HepG2 (cell line): ENCODE measurements around the gene LNPK. TPM values are rescaled to one million over a fixed set of nuclear protein-coding genes. Genes with fewer than 3 reads are reported as not detected.
A peak's percentile ranks its signal among the peaks of the same experiment; 100 is the strongest.

Source experiments
- NAIF1 ChIP-seq: sonication (generic); formaldehyde crosslinking; IDR thresholded peaks from 2 replicates; pipeline ENCODE4 v1.5.0; 2020; ENCODE audit warnings: mild to moderate bottlenecking, missing genetic modification reagents, borderline replicate concordance
- POLR2A ChIP-seq, 2 experiments: IDR thresholded peaks; 2 replicates each; pipeline ENCODE4 v1.6.1; 2011; ENCODE audit warnings: low read depth in 2 of 2, low read length in 2 of 2, mild to moderate bottlenecking in 1 of 2, moderate library complexity in 1 of 2; ENCODE audit not compliant: insufficient read depth in 1 of 2
- SNAI1 ChIP-seq: sonication (generic); formaldehyde crosslinking; IDR thresholded peaks from 2 replicates; pipeline ENCODE4 v1.5.0; 2020; ENCODE audit warnings: mild to moderate bottlenecking, missing genetic modification reagents, borderline replicate concordance
- U2AF2 ChIP-seq: fragments of 200-400 bp; formaldehyde crosslinking; IDR thresholded peaks from 2 replicates; pipeline ENCODE4 v1.6.1; 2017; ENCODE audit warnings: low read depth, mild to moderate bottlenecking, low read length
- ZBTB42 ChIP-seq: sonication (generic); formaldehyde crosslinking; IDR thresholded peaks from 2 replicates; pipeline ENCODE4 v1.5.0; 2020; ENCODE audit warnings: mild to moderate bottlenecking, missing genetic modification reagents
- ZNF138 ChIP-seq: sonication (generic); formaldehyde crosslinking; IDR thresholded peaks from 2 replicates; pipeline ENCODE4 v1.5.0; 2020; ENCODE audit warnings: mild to moderate bottlenecking, low read depth, missing genetic modification reagents
- ZNF232 ChIP-seq: sonication (generic); formaldehyde crosslinking; IDR thresholded peaks from 2 replicates; pipeline ENCODE4 v1.4.0; 2020; ENCODE audit warnings: missing genetic modification reagents, borderline replicate concordance
- ZNF780A ChIP-seq: sonication (generic); formaldehyde crosslinking; IDR thresholded peaks from 2 replicates; pipeline ENCODE4 v1.8.0; 2022; ENCODE audit warnings: mild to moderate bottlenecking, missing genetic modification reagents, moderate library complexity
- polyA plus RNA-seq, 8 experiments: library from polyadenylated mRNA; depleted of rRNA in 3 of 8; stranded (reverse) in 7 of 8; unstranded in 1 of 8; fragments of >200 nt; fragmentation: Illumina TruSeq in 4 of 8; extraction: Trizol in 4 of 8; gene quantifications; 2 replicates each; pipeline versions ENCODE4 v1.2.1 to v1.2.3, GENCODE V29; 2011 to 2016; ENCODE audit warnings: low read depth in 4 of 8, missing spikeins in 1 of 8, mixed read lengths in 1 of 8; ENCODE audit not compliant: insufficient read depth in 1 of 8
- total RNA-seq, 5 experiments: library from RNA; depleted of rRNA; stranded (reverse); fragments of >200 nt; fragmentation: Illumina TruSeq; extraction: Trizol; gene quantifications; 2 replicates each; pipeline ENCODE4 v1.2.3, GENCODE V29; 2016; ENCODE audit warnings: low read depth in 1 of 5
- TF ChIP-seq, protein P1 (sequence below): sonication (generic); formaldehyde crosslinking; IDR thresholded peaks from 2 replicates; pipeline ENCODE4 v1.4.0; 2020; ENCODE audit warnings: mild to moderate bottlenecking, missing genetic modification reagents
- TF ChIP-seq, protein P2 (sequence below): sonication (generic); formaldehyde crosslinking; IDR thresholded peaks from 2 replicates; pipeline ENCODE4 v1.4.0; 2020; ENCODE audit warnings: missing genetic modification reagents, borderline replicate concordance
- TF ChIP-seq, protein P3 (sequence below): sonication (generic); formaldehyde crosslinking; IDR thresholded peaks from 2 replicates; pipeline ENCODE4 v1.4.0; 2020; ENCODE audit warnings: missing genetic modification reagents, borderline replicate concordance

LNPK gene
- total and polyA plus RNA-seq, 2 of the 13 experiments (the other 11 are each of a cell fraction or from before 2014, with no cell fraction given): 25.4 to 26.1 TPM

DNA sequence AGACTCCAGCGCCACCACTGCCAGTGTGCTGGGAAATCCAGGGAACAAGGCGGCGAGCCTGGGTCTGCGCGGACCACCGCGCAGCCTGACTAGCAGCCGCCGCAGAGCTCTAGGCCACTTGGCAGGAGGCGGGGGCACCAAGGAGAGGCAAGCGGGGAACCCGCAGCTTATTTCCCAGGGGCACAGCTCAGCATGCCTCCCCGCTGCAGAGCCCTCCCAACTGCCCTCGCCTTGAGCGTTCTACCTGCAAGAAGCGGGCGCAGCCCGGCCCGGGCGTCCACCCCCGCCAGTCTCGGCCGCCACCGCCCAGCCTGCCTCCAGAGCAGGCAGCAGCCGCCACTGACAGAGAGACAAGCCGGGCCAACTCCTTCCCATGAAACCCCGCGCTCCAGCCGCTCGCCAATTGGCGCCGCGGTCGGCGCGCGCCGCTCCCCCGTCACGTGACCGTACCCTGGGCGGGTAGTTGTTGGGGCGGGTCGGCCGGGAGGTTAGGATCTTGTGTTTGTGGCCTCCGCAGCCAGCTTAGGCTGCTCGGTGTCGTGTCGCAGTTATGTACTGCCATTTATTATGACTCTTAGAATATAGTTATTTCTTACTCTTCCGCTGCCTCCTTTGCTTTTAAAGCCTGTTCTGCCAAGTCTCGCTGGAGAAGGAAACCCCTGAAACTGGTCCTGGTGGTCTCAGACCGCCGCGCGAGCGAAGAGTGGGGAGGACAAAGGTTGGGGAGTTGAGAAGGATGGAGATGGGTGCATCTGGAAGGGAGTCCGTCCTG, at the start of gene LNPK (continued):
- TF ChIP-seq, protein P1, sequence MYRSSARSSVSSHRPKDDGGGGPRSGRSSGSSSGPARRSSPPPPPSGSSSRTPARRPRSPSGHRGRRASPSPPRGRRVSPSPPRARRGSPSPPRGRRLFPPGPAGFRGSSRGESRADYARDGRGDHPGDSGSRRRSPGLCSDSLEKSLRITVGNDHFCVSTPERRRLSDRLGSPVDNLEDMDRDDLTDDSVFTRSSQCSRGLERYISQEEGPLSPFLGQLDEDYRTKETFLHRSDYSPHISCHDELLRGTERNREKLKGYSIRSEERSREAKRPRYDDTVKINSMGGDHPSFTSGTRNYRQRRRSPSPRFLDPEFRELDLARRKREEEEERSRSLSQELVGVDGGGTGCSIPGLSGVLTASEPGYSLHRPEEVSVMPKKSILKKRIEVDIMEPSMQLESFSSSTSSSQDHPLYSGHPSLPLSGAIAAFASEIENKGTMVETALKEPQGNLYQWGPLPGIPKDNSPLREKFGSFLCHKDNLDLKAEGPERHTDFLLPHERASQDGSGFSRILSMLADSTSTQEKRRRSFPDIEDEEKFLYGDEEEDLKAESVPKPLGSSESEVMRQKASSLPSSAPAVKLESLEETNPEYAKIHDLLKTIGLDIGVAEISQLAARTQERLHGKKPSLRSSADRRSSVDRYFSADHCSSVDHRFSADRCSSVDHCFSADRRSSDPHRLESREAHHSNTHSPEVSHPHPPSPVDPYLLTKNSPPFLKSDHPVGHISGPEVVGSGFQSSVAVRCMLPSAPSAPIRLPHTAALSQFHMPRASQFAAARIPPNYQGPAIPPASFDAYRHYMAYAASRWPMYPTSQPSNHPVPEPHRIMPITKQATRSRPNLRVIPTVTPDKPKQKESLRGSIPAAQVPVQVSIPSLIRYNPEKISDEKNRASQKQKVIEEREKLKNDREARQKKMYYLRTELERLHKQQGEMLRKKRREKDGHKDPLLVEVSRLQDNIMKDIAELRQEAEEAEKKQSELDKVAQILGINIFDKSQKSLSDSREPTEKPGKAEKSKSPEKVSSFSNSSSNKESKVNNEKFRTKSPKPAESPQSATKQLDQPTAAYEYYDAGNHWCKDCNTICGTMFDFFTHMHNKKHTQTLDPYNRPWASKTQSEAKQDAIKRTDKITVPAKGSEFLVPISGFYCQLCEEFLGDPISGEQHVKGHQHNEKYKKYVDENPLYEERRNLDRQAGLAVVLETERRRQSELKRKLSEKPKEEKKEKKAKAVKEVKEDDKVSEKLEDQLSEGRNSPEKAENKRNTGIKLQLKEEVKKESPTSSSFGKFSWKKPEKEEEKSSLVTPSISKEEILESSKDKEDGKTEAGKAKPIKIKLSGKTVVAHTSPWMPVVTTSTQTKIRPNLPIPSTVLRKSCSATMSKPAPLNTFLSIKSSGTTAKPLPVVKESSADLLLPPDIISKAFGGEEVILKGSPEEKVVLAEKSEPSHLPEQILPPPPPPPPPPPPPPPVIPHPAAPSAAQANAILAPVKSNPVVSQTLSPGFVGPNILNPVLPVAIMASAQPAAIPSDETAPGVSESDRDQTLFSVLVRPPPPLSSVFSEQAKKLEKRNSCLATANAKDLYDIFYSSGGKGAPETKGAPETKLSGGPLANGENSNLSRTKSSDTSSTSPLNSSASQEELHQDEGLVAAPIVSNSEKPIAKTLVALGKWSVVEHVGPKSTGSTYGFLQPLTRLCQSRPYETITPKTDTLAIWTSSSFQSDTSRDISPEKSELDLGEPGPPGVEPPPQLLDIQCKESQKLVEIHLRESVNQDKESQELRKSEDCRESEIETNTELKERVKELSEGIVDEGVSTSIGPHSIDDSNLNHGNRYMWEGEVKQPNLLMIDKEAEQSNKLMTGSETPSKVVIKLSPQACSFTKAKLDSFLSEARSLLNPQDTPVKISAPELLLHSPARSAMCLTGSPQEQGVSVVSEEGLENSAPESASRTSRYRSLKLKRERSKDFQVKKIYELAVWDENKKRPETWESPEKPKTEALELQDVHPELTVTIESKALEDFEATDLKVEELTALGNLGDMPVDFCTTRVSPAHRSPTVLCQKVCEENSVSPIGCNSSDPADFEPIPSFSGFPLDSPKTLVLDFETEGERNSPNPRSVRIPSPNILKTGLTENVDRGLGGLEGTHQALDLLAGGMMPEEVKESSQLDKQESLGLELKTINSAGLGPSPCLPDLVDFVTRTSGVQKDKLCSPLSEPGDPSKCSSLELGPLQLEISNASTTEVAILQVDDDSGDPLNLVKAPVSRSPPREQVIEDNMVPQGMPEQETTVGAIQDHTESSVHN: 0 out of 2 replicates have a peak, but pooled peaks have one; percentile 12
- TF ChIP-seq SNAI1 (CRISPR knock-in tag) (peak; percentile 94), POLR2A (IDR thresholded peaks at IDR 0.05; ENCODE audit: insufficient read depth in 1 of 2, low read depth in 2 of 2, low read length in 2 of 2) (peak; percentile 88 to 94), ZNF138 (CRISPR knock-in tag) (peak; percentile 57; the same call in 1 of the 2 replicates), ZNF232 (CRISPR knock-in tag) (no peak; the same call in 1 of the 2 replicates), U2AF2 (no peak), ZNF780A (CRISPR knock-in tag) (0 out of 2 replicates have a peak, but pooled peaks have one; percentile 29), ZBTB42 (CRISPR knock-in tag) (peak; percentile 94), NAIF1 (0 out of 2 replicates have a peak, but pooled peaks have one; percentile 20)
- TF ChIP-seq, protein P2, sequence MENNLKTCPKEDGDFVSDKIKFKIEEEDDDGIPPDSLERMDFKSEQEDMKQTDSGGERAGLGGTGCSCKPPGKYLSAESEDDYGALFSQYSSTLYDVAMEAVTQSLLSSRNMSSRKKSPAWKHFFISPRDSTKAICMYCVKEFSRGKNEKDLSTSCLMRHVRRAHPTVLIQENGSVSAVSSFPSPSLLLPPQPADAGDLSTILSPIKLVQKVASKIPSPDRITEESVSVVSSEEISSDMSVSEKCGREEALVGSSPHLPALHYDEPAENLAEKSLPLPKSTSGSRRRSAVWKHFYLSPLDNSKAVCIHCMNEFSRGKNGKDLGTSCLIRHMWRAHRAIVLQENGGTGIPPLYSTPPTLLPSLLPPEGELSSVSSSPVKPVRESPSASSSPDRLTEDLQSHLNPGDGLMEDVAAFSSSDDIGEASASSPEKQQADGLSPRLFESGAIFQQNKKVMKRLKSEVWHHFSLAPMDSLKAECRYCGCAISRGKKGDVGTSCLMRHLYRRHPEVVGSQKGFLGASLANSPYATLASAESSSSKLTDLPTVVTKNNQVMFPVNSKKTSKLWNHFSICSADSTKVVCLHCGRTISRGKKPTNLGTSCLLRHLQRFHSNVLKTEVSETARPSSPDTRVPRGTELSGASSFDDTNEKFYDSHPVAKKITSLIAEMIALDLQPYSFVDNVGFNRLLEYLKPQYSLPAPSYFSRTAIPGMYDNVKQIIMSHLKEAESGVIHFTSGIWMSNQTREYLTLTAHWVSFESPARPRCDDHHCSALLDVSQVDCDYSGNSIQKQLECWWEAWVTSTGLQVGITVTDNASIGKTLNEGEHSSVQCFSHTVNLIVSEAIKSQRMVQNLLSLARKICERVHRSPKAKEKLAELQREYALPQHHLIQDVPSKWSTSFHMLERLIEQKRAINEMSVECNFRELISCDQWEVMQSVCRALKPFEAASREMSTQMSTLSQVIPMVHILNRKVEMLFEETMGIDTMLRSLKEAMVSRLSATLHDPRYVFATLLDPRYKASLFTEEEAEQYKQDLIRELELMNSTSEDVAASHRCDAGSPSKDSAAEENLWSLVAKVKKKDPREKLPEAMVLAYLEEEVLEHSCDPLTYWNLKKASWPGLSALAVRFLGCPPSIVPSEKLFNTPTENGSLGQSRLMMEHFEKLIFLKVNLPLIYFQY (CRISPR knock-in tag): 0 out of 2 replicates have a peak, but pooled peaks have one; percentile 40
- TF ChIP-seq, protein P3, sequence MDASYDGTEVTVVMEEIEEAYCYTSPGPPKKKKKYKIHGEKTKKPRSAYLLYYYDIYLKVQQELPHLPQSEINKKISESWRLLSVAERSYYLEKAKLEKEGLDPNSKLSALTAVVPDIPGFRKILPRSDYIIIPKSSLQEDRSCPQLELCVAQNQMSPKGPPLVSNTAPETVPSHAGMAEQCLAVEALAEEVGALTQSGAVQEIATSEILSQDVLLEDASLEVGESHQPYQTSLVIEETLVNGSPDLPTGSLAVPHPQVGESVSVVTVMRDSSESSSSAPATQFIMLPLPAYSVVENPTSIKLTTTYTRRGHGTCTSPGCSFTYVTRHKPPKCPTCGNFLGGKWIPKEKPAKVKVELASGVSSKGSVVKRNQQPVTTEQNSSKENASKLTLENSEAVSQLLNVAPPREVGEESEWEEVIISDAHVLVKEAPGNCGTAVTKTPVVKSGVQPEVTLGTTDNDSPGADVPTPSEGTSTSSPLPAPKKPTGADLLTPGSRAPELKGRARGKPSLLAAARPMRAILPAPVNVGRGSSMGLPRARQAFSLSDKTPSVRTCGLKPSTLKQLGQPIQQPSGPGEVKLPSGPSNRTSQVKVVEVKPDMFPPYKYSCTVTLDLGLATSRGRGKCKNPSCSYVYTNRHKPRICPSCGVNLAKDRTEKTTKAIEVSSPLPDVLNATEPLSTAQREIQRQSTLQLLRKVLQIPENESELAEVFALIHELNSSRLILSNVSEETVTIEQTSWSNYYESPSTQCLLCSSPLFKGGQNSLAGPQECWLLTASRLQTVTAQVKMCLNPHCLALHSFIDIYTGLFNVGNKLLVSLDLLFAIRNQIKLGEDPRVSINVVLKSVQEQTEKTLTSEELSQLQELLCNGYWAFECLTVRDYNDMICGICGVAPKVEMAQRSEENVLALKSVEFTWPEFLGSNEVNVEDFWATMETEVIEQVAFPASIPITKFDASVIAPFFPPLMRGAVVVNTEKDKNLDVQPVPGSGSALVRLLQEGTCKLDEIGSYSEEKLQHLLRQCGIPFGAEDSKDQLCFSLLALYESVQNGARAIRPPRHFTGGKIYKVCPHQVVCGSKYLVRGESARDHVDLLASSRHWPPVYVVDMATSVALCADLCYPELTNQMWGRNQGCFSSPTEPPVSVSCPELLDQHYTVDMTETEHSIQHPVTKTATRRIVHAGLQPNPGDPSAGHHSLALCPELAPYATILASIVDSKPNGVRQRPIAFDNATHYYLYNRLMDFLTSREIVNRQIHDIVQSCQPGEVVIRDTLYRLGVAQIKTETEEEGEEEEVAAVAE (CRISPR knock-in tag): no peak; the same call in 1 of the 2 replicates
